Esophagus squamous epithelium (tissue), 4 donors: ENCODE data around the gene KCNH3.

Source experiments
- CTCF ChIP-seq, 6 experiments: fragments of 450-650 bp in 4 of 6; fragments of 200-600 bp in 2 of 6; sonication (generic) in 2 of 6; IDR thresholded peaks; one replicate each; pipeline ENCODE4 v1.5.1; 2016 to 2019; ENCODE audit warnings: antibody characterized with exemption in 6 of 6, mild to moderate bottlenecking in 4 of 6, moderate library complexity in 4 of 6
- POLR2A ChIP-seq, 4 donors: fragments of 450-650 bp; IDR thresholded peaks; one replicate each; pipeline ENCODE4 v1.6.1; 2017; ENCODE audit warnings: antibody characterized with exemption in 4 of 4, mild to moderate bottlenecking in 4 of 4, moderate library complexity in 3 of 4

DNA sequence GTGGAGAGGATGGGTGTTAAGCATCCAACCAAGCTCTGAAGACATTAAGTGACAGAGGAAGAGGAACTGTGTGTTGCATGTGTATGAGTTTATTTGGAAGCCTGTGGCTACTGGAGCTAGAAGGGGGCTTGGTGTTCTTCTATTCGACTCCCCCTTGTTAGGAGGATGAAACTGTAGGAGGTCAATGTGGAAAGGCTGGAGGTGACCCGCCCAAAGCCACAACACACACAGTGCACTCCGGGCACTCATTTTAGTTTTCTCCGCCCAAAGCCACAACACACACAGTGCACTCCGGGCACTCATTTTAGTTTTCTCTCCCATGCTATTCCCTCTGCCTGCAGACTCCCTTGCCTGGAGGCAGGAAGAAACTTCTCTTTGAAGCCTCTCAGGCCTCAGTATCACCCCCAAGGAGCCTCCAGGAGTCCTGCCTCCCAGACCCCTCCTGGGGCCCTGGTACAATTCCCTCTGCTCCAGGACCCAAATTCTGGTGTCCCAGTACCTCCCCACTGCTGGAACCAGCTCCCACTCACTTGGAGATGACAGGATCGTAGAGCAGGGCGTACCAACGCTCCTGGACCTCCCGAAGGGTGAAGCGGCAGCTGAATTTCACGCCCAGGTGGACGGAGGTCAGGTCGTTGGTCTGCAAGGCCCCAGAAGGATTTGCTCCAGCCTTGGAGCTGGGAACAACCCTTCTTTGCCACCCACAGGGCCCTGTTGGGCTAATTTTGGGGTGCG lies 25.3 kb downstream of the KCNH3 start:
- TF ChIP-seq CTCF (IDR thresholded peaks at IDR 0.05): no peak
- no peak for TF ChIP-seq POLR2A (IDR thresholded peaks at IDR 0.05)
